ENCODE results near the gene SYT15.
"Not testable (repeated sequence)": the region's sequence is repeated elsewhere in the genome, so short reads cannot be mapped to it uniquely, and the experiment has no call there.

- TF ChIP-seq CTCF, EP300 (IDR thresholded peaks at IDR 0.05): not testable (repeated sequence)
These were observed 5.3 kb downstream of the SYT15 start for GRCh38 chr10:46584196-46584595.

Measured in tibial nerve (tissue), 4 donors.